Peyer's patch (tissue), 4 donors: Measurements from ENCODE around the gene TP73.

Source experiments
- CTCF ChIP-seq, 6 experiments: fragments of 450-650 bp in 4 of 6; fragments of 200-600 bp in 2 of 6; sonication (generic) in 1 of 6; IDR thresholded peaks; one replicate each; pipeline ENCODE4 v1.5.1; 2017 to 2019; ENCODE audit warnings: antibody characterized with exemption in 6 of 6, mild to moderate bottlenecking in 3 of 6, moderate library complexity in 1 of 6
- POLR2A ChIP-seq, 2 donors: fragments of 450-650 bp; IDR thresholded peaks; one replicate each; pipeline ENCODE4 v1.5.1; 2017; ENCODE audit warnings: antibody characterized with exemption in 2 of 2, mild to moderate bottlenecking in 2 of 2, moderate library complexity in 2 of 2

DNA sequence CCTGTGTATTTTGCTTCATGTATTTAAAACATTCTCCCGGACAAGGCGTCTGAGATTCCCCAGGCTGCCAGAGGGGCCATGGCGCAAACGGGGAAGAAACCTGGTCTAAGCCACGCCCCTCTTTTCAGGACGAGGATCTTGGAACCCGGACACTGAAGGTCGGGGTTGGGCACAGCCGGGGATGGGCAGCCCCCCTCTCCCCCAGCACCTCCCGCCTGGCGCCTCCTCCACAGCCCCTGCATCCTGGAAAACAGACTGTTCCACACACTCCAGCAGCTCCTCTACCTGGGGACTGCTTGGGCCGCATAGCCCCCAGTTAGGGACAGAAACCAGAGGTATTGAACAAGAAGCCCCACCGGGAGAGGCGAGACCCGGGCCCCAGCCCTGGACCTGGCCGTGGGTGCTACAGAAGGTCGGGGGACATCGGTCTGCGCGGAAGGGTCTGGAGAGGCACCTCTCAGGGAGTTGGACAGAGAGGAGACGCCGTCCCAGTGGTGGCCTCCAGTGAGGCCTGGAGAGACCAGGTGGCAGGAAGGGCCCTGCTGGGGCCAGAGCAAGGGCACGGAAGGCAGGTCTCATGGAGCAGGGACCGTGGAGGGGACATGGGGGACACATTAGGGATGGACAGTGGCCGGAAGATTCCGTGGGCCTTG is 5.4 kb downstream of the TP73 start:
- TF ChIP-seq CTCF (IDR thresholded peaks at IDR 0.05) (no peak), POLR2A (IDR thresholded peaks at IDR 0.05) (no peak)
